B cell (primary cell): ENCODE measurements around the gene THNSL1.

Experiments used
- EZH2 ChIP-seq: IDR thresholded peaks from 2 replicates; pipeline ENCODE4 v1.6.1; 2012; ENCODE audit warnings: borderline replicate concordance, low read depth, mild to moderate bottlenecking, moderate library complexity, low read length; ENCODE audit not compliant: insufficient read depth, poor library complexity, severe bottlenecking
- TF ChIP-seq, protein P1 (sequence below): fragments of 200-600 bp; IDR thresholded peaks from one replicate; pipeline ENCODE4 v1.8.0; 2022; ENCODE audit warnings: antibody characterized with exemption, mild to moderate bottlenecking

DNA sequence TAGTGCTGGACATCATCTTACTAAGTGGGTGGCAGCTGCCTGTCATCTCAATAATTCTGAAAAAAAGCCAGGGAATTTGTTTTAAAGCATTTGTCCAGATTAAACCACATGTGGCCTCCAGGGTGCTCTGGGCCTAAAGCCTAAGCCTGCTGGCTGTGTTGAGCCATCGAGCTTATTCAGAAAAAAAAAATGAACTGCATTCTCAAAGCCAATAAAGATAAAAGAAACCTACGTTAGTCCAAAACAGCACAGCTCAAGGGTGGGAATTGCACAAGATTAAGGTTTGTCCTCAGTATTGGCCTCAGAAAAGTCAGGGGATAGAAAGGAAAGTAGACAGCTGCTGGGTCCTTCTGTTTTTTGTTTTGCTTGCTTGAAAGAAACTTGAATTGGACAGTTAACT lies 41.4 kb upstream of the THNSL1 start:
- TF ChIP-seq, protein P1, sequence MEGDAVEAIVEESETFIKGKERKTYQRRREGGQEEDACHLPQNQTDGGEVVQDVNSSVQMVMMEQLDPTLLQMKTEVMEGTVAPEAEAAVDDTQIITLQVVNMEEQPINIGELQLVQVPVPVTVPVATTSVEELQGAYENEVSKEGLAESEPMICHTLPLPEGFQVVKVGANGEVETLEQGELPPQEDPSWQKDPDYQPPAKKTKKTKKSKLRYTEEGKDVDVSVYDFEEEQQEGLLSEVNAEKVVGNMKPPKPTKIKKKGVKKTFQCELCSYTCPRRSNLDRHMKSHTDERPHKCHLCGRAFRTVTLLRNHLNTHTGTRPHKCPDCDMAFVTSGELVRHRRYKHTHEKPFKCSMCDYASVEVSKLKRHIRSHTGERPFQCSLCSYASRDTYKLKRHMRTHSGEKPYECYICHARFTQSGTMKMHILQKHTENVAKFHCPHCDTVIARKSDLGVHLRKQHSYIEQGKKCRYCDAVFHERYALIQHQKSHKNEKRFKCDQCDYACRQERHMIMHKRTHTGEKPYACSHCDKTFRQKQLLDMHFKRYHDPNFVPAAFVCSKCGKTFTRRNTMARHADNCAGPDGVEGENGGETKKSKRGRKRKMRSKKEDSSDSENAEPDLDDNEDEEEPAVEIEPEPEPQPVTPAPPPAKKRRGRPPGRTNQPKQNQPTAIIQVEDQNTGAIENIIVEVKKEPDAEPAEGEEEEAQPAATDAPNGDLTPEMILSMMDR, result no peak
- TF ChIP-seq EZH2, result no peak
